Measurements from ENCODE around the gene HSPA1A.
"Not testable (repeated sequence)": the region's sequence is repeated elsewhere in the genome, so short reads cannot be mapped to it uniquely, and the experiment has no call there.

The HSPA1A gene

GRCh38 chr6:31794866-31795615 is 20.3 kb upstream of the HSPA1A start:
- H3K36me3 ChIP-seq (ENCODE audit: control insufficient read depth, insufficient read depth, low read length), result peaks cover 11% of the 10 kb centered on the region
- peaks cover 37% of the 10 kb centered on the region for H3K4me1 ChIP-seq (ENCODE audit: control insufficient read depth, insufficient read depth, low read length, poor library complexity, severe bottlenecking)
- DNase-seq, result no peak

GRCh38 chr6:31795616-31796298 is 19.6 kb upstream of the HSPA1A start, which contains the start of gene VARS1:
TSS of gene VARS1 (minus strand) at chr6:31795752. CDS start at chr6:31795217, 535 bp downstream.
- Histone ChIP-seq H3K36me3 (ENCODE audit: control insufficient read depth, insufficient read depth, low read length) (peaks cover 11% of the 10 kb centered on the region), H3K27me3 (replicated peaks; ENCODE audit: control insufficient read depth, insufficient read depth, low read length, poor library complexity, severe bottlenecking) (no peaks in the 10 kb centered on the region), H3K27ac (ENCODE audit: insufficient read depth, low read length, poor library complexity, severe bottlenecking) (peak within 1 kb of the TSS; percentile 90), H3K4me3 (ENCODE audit: insufficient read depth, low read depth, low read length, poor library complexity, severe bottlenecking) (peak within 1 kb of the TSS; percentile 89), H3K9me3 (ENCODE audit: control insufficient read depth, low read length) (no peaks in the 10 kb centered on the region), H3K4me1 (ENCODE audit: control insufficient read depth, insufficient read depth, low read length, poor library complexity, severe bottlenecking) (peaks cover 37% of the 10 kb centered on the region)
- peak; percentile 64 to 80 (median 67) for DNase-seq

More at GRCh38 chr6:31794866-31795615, 20.3 kb upstream of the HSPA1A start:
- Histone ChIP-seq H3K27me3 (replicated peaks; ENCODE audit: control insufficient read depth, insufficient read depth, low read length, poor library complexity, severe bottlenecking) (no peaks in the 10 kb centered on the region), H3K9me3 (ENCODE audit: control insufficient read depth, low read length) (no peaks in the 10 kb centered on the region), H3K27ac (ENCODE audit: insufficient read depth, low read length, poor library complexity, severe bottlenecking) (peak overlapping the region; percentile 90), H3K4me3 (ENCODE audit: insufficient read depth, low read depth, low read length, poor library complexity, severe bottlenecking) (peak overlapping the region; percentile 89)

GRCh38 chr6:31796993-31797385 is 18.4 kb upstream of the HSPA1A start:
- Histone ChIP-seq H3K9me3 (ENCODE audit: control insufficient read depth, low read length) (no peaks in the 10 kb centered on the region), H3K4me3 (ENCODE audit: insufficient read depth, low read depth, low read length, poor library complexity, severe bottlenecking) (no peak overlapping the region), H3K27me3 (replicated peaks; ENCODE audit: control insufficient read depth, insufficient read depth, low read length, poor library complexity, severe bottlenecking) (no peaks in the 10 kb centered on the region), H3K27ac (ENCODE audit: insufficient read depth, low read length, poor library complexity, severe bottlenecking) (no peak overlapping the region), H3K36me3 (ENCODE audit: control insufficient read depth, insufficient read depth, low read length) (peaks cover 7% of the 10 kb centered on the region), H3K4me1 (ENCODE audit: control insufficient read depth, insufficient read depth, low read length, poor library complexity, severe bottlenecking) (peaks cover 37% of the 10 kb centered on the region)
- no peak for DNase-seq

- Histone ChIP-seq H3K9me3 (ENCODE audit: control insufficient read depth, low read length) (no peaks in the 10 kb centered on the region), H3K4me3 (ENCODE audit: insufficient read depth, low read depth, low read length, poor library complexity, severe bottlenecking) (no peak overlapping the region), H3K4me1 (ENCODE audit: control insufficient read depth, insufficient read depth, low read length, poor library complexity, severe bottlenecking) (peaks cover 37% of the 10 kb centered on the region), H3K27ac (ENCODE audit: insufficient read depth, low read length, poor library complexity, severe bottlenecking) (peak overlapping the region; percentile 51), H3K36me3 (ENCODE audit: control insufficient read depth, insufficient read depth, low read length) (peaks cover 2% of the 10 kb centered on the region), H3K27me3 (replicated peaks; ENCODE audit: control insufficient read depth, insufficient read depth, low read length, poor library complexity, severe bottlenecking) (no peaks in the 10 kb centered on the region)
- no peak for DNase-seq
Observed at GRCh38 chr6:31797588-31797987, 17.8 kb upstream of the HSPA1A start.

GRCh38 chr6:31799781-31800180 is 15.6 kb upstream of the HSPA1A start:
- Histone ChIP-seq H3K4me1 (ENCODE audit: control insufficient read depth, insufficient read depth, low read length, poor library complexity, severe bottlenecking) (peaks cover 32% of the 10 kb centered on the region), H3K36me3 (ENCODE audit: control insufficient read depth, insufficient read depth, low read length) (no peaks in the 10 kb centered on the region), H3K4me3 (ENCODE audit: insufficient read depth, low read depth, low read length, poor library complexity, severe bottlenecking) (no peak overlapping the region)

GRCh38 chr6:31801031-31801927 is 14.1 kb upstream of the HSPA1A start:
- H3K9me3 ChIP-seq (ENCODE audit: control insufficient read depth, low read length); H3K27me3 ChIP-seq (replicated peaks; ENCODE audit: control insufficient read depth, insufficient read depth, low read length, poor library complexity, severe bottlenecking); H3K36me3 ChIP-seq (ENCODE audit: control insufficient read depth, insufficient read depth, low read length); H3K27ac ChIP-seq (ENCODE audit: insufficient read depth, low read length, poor library complexity, severe bottlenecking); DNase-seq; H3K4me3 ChIP-seq (ENCODE audit: insufficient read depth, low read depth, low read length, poor library complexity, severe bottlenecking): not testable (repeated sequence)
- H3K4me1 ChIP-seq (ENCODE audit: control insufficient read depth, insufficient read depth, low read length, poor library complexity, severe bottlenecking), result peaks cover 30% of the 10 kb centered on the region

More at GRCh38 chr6:31799781-31800180, 15.6 kb upstream of the HSPA1A start:
- no peaks in the 10 kb centered on the region for H3K27me3 ChIP-seq (replicated peaks; ENCODE audit: control insufficient read depth, insufficient read depth, low read length, poor library complexity, severe bottlenecking)
- no peaks in the 10 kb centered on the region for H3K9me3 ChIP-seq (ENCODE audit: control insufficient read depth, low read length)
- DNase-seq, result no peak
- H3K27ac ChIP-seq (ENCODE audit: insufficient read depth, low read length, poor library complexity, severe bottlenecking), result no peak overlapping the region

- peaks cover 8% of the 10 kb centered on the region for H3K4me1 ChIP-seq (ENCODE audit: control insufficient read depth, insufficient read depth, low read length, poor library complexity, severe bottlenecking)
- H3K27me3 ChIP-seq (replicated peaks; ENCODE audit: control insufficient read depth, insufficient read depth, low read length, poor library complexity, severe bottlenecking), result no peaks in the 10 kb centered on the region
- DNase-seq, result no peak
- H3K4me3 ChIP-seq (ENCODE audit: insufficient read depth, low read depth, low read length, poor library complexity, severe bottlenecking), result peak overlapping the region; percentile 84
- H3K27ac ChIP-seq (ENCODE audit: insufficient read depth, low read length, poor library complexity, severe bottlenecking), result peak overlapping the region; percentile 88
- H3K36me3 ChIP-seq (ENCODE audit: control insufficient read depth, insufficient read depth, low read length), result peaks cover 5% of the 10 kb centered on the region
- no peaks in the 10 kb centered on the region for H3K9me3 ChIP-seq (ENCODE audit: control insufficient read depth, low read length)
Observed at GRCh38 chr6:31805939-31806469, 9.3 kb upstream of the HSPA1A start.

- peaks cover 8% of the 10 kb centered on the region for H3K4me1 ChIP-seq (ENCODE audit: control insufficient read depth, insufficient read depth, low read length, poor library complexity, severe bottlenecking)
- peak within 1 kb of the TSS; percentile 88 for H3K27ac ChIP-seq (ENCODE audit: insufficient read depth, low read length, poor library complexity, severe bottlenecking)
- peaks cover 11% of the 10 kb centered on the region for H3K36me3 ChIP-seq (ENCODE audit: control insufficient read depth, insufficient read depth, low read length)
- H3K9me3 ChIP-seq (ENCODE audit: control insufficient read depth, low read length), result no peaks in the 10 kb centered on the region
- peak within 1 kb of the TSS; percentile 84 for H3K4me3 ChIP-seq (ENCODE audit: insufficient read depth, low read depth, low read length, poor library complexity, severe bottlenecking)
- no peaks in the 10 kb centered on the region for H3K27me3 ChIP-seq (replicated peaks; ENCODE audit: control insufficient read depth, insufficient read depth, low read length, poor library complexity, severe bottlenecking)
- DNase-seq, result peak; percentile 94 to 96 (median 96)
Observed at GRCh38 chr6:31806470-31807272, 8.7 kb upstream of the HSPA1A start, which contains the start of gene LSM2. TSS of gene LSM2 (minus strand) at chr6:31806966. CDS start at chr6:31806757, 209 bp downstream.

- H3K4me3 ChIP-seq (ENCODE audit: insufficient read depth, low read depth, low read length, poor library complexity, severe bottlenecking); H3K27ac ChIP-seq (ENCODE audit: insufficient read depth, low read length, poor library complexity, severe bottlenecking); H3K9me3 ChIP-seq (ENCODE audit: control insufficient read depth, low read length); H3K27me3 ChIP-seq (replicated peaks; ENCODE audit: control insufficient read depth, insufficient read depth, low read length, poor library complexity, severe bottlenecking); DNase-seq: not testable (repeated sequence)
- Histone ChIP-seq H3K4me1 (ENCODE audit: control insufficient read depth, insufficient read depth, low read length, poor library complexity, severe bottlenecking) (peaks cover 16% of the 10 kb centered on the region), H3K36me3 (ENCODE audit: control insufficient read depth, insufficient read depth, low read length) (peaks cover 12% of the 10 kb centered on the region)
Observed at GRCh38 chr6:31808599-31808998, 6.7 kb upstream of the HSPA1A start.

Data from effector memory CD4-positive, alpha-beta T cell (primary cell).